Measurements from ENCODE around the gene KCND2. TPM values are rescaled to one million over a fixed set of nuclear protein-coding genes. Genes with fewer than 3 reads are reported as not detected.
"Not testable (repeated sequence)": the region's sequence is repeated elsewhere in the genome, so short reads cannot be mapped to it uniquely, and the experiment has no call there.

Gene KCND2
- total RNA-seq, 1 donor from 2014 or later: 0.38 TPM

DNA sequence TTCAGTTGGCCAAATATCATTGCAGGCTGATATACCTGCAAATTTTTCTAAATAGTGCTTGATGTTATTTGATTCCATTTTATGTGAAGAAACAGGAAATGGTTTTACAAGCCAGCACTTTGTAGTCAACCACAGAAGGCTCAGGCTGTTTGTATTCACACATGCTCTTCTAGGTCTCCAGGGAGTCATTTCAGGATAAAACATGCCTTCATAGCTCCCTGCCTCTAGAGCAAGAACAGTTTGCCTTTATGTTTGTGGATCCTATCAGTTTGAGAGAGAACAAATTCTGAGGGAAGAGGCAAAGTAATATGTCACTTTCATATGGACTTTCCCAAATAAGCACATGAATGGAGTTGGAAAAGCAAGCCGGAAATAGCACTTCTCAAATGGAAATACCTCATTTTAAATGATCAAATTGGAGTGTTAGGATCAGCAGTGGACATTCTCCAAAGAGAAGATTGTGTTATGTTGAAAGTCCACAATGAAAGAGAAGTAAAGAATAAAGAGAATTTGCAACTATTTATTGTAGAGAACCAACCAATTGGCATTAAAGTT lies 277.6 kb downstream of the KCND2 start:
- intact Hi-C loops (cut with DNase I): no loop called here
- DNase-seq: no peak

GRCh38 chr7:120553491-120553890 lies 280.5 kb downstream of the KCND2 start:
- H3K27ac ChIP-seq: no peak overlapping the region
- intact Hi-C loops (cut with DNase I): no loop called here

More for the DNA sequence above, 277.6 kb downstream of the KCND2 start:
- H3K9me3 ChIP-seq: no peaks in the 10 kb centered on the region
- no peak overlapping the region for H3K4me3 ChIP-seq
- H3K27me3 ChIP-seq (ENCODE audit: low read depth): no peaks in the 10 kb centered on the region
- ATAC-seq: no peak
- H3K36me3 ChIP-seq: no peaks in the 10 kb centered on the region
- no peaks in the 10 kb centered on the region for H3K4me1 ChIP-seq
- H3K27ac ChIP-seq: no peak overlapping the region
- TF ChIP-seq, protein P1, sequence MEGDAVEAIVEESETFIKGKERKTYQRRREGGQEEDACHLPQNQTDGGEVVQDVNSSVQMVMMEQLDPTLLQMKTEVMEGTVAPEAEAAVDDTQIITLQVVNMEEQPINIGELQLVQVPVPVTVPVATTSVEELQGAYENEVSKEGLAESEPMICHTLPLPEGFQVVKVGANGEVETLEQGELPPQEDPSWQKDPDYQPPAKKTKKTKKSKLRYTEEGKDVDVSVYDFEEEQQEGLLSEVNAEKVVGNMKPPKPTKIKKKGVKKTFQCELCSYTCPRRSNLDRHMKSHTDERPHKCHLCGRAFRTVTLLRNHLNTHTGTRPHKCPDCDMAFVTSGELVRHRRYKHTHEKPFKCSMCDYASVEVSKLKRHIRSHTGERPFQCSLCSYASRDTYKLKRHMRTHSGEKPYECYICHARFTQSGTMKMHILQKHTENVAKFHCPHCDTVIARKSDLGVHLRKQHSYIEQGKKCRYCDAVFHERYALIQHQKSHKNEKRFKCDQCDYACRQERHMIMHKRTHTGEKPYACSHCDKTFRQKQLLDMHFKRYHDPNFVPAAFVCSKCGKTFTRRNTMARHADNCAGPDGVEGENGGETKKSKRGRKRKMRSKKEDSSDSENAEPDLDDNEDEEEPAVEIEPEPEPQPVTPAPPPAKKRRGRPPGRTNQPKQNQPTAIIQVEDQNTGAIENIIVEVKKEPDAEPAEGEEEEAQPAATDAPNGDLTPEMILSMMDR (IDR thresholded peaks at IDR 0.05): no peak

GRCh38 chr7:120554960-120555571 lies 282.1 kb downstream of the KCND2 start:
- intact Hi-C loops (cut with DNase I): no loop called here
- Histone ChIP-seq H3K27me3 (ENCODE audit: low read depth) (no peaks in the 10 kb centered on the region), H3K4me1 (no peaks in the 10 kb centered on the region), H3K4me3 (no peak overlapping the region), H3K36me3 (no peaks in the 10 kb centered on the region), H3K9me3 (no peaks in the 10 kb centered on the region), H3K27ac (no peak overlapping the region)
- DNase-seq: no peak
- peak; percentile 62 to 64 for ATAC-seq
- TF ChIP-seq, protein P1 (IDR thresholded peaks at IDR 0.05): peak; percentile 62

More at GRCh38 chr7:120553491-120553890, 280.5 kb downstream of the KCND2 start:
- no peak for ATAC-seq
- Histone ChIP-seq H3K4me3 (no peak overlapping the region), H3K4me1 (no peaks in the 10 kb centered on the region), H3K27me3 (ENCODE audit: low read depth) (no peaks in the 10 kb centered on the region), H3K36me3 (no peaks in the 10 kb centered on the region), H3K9me3 (no peaks in the 10 kb centered on the region)
- no peak for DNase-seq
- TF ChIP-seq, protein P1 (IDR thresholded peaks at IDR 0.05): no peak

DNA sequence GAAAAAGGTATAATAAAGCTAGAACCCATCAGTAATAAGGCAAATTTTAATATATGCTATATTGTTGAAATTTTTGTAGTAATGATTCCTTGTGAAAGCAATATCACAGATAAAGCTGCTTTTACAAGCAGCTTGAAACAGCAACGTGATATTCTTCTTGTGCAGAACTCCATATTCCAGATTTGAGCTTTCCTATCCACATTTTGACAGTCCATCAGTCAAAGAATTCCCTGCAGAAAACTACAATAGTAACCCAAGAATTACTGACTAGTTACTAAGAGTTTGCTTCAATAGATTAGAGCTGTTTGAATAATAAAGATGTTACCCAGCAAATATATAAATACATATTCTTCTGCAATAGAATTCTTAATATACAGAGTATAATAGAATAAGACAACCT lies 291.2 kb downstream of the KCND2 start:
- H3K4me1 ChIP-seq: no peaks in the 10 kb centered on the region
- intact Hi-C loops (cut with DNase I): no loop called here
- DNase-seq (no peak), ATAC-seq (no peak)
- TF ChIP-seq, protein P1 (IDR thresholded peaks at IDR 0.05): no peak
- H3K4me3 ChIP-seq: no peak overlapping the region
- H3K27me3 ChIP-seq (ENCODE audit: low read depth): no peaks in the 10 kb centered on the region
- no peaks in the 10 kb centered on the region for H3K36me3 ChIP-seq
- H3K9me3 ChIP-seq: no peaks in the 10 kb centered on the region
- no peak overlapping the region for H3K27ac ChIP-seq

DNA sequence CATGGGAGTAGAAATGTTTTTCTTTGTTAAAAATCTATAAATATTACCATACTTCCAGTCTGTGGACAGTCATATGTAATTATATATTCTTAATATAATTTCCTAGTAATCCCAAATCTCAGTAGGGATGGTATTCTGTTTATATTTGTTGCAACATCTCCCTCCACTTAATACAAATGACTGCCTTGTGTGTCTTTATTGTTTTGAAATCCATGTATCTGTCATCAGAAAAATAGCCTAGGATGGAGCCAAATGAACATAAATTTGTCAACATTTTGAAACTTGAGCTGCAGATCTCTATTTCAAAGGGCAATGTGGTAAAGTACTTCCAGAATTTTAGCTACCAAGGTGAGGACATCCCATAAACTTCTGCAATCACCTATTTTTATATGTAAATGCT lies 294.2 kb downstream of the KCND2 start:
- H3K36me3 ChIP-seq: no peaks in the 10 kb centered on the region
- H3K27me3 ChIP-seq (ENCODE audit: low read depth): no peaks in the 10 kb centered on the region
- H3K27ac ChIP-seq: no peak overlapping the region
- ATAC-seq: no peak
- no peak for DNase-seq
- TF ChIP-seq, protein P1 (IDR thresholded peaks at IDR 0.05): no peak
- H3K4me3 ChIP-seq: no peak overlapping the region
- intact Hi-C loops (cut with DNase I): no loop called here
- H3K4me1 ChIP-seq: no peaks in the 10 kb centered on the region
- H3K9me3 ChIP-seq: no peaks in the 10 kb centered on the region

- H3K4me1 ChIP-seq: not testable (repeated sequence)
Observed at GRCh38 chr7:120578657-120579056, 305.7 kb downstream of the KCND2 start.

More at GRCh38 chr7:120578657-120579056, 305.7 kb downstream of the KCND2 start:
- H3K27ac ChIP-seq; DNase-seq; H3K9me3 ChIP-seq; intact Hi-C loops (cut with DNase I); ATAC-seq; H3K36me3 ChIP-seq; H3K27me3 ChIP-seq (ENCODE audit: low read depth); H3K4me3 ChIP-seq: not testable (repeated sequence)
